ENCODE data around the gene IFNGR2. TPM values are rescaled to one million over a fixed set of nuclear protein-coding genes. Genes with fewer than 3 reads are reported as not detected.

IFNGR2 gene
- polyA plus RNA-seq = 89.5 to 102 TPM (median 94.3 TPM) in 3 replicates
- polyA plus RNA-seq (2011; ENCODE audit: low read depth) = 46.2 TPM
- 74.7 and 115 TPM in 2 replicates for polyA plus RNA-seq (2011; cell fraction: cytosol; rRNA removed)
- polyA plus RNA-seq (2011; cell fraction: nucleus; rRNA removed) = 47.4 and 54.2 TPM in 2 replicates
- 53.2 and 71.8 TPM in 2 replicates for polyA plus RNA-seq (2012; ENCODE audit: low replicate concordance)
- 73.7 to 112 TPM (median 83.4 TPM) in 3 replicates for polyA minus RNA-seq
- 72.5 TPM for polyA minus RNA-seq (2011; cell fraction: cytosol; rRNA and poly(A)+ RNA removed)
- polyA minus RNA-seq (2011; cell fraction: nucleus; rRNA and poly(A)+ RNA removed) = 18.8 and 33.4 TPM in 2 replicates

- peak within 1 kb of the TSS; percentile 11 for H2AFZ ChIP-seq (ENCODE audit: control insufficient read depth, low read length)
- H3K4me2 ChIP-seq (ENCODE audit: control insufficient read depth, extremely low read depth, insufficient read depth, low read depth, low read length) = peak within 1 kb of the TSS; percentile 92
- H4K20me1 ChIP-seq (ENCODE audit: control insufficient read depth, extremely low read depth, insufficient read depth, low read length) = no peaks in the 10 kb centered on the region
- H3K9ac ChIP-seq (ENCODE audit: control insufficient read depth, extremely low read depth, insufficient read depth, low read length) = peak within 1 kb of the TSS; percentile 98
- H3K4me3 ChIP-seq (ENCODE audit: control insufficient read depth in 2 of 3, extremely low read depth in 1 of 3, insufficient read depth in 2 of 3, low read depth in 1 of 3, low read length in 3 of 3) = peak within 1 kb of the TSS; percentile 76 to 86 (median 84)
- H3K4me1 ChIP-seq (ENCODE audit: control insufficient read depth, extremely low read depth, insufficient read depth, low read length) = peaks cover 26% of the 10 kb centered on the region
- no peaks in the 10 kb centered on the region for H3K27me3 ChIP-seq (ENCODE audit: control insufficient read depth, extremely low read depth, insufficient read depth, low read length)
- DNase-seq (ENCODE audit: low read depth, low spot score) (no peak), FAIRE-seq (no peak)
- dilution Hi-C loops (cut with MboI; ENCODE audit: extremely low pct_ligation_motif_present, low sequenced_read_pairs) = no loop called here
- peak within 1 kb of the TSS; percentile 90 for H3K27ac ChIP-seq (ENCODE audit: control insufficient read depth, insufficient read depth, low read length)
- peaks cover 48% of the 10 kb centered on the region for H3K79me2 ChIP-seq (ENCODE audit: control insufficient read depth, insufficient read depth, low read length)
- peaks cover 0 to 8% of the 10 kb centered on the region in 2 experiments for H3K36me3 ChIP-seq (ENCODE audit: control insufficient read depth in 2 of 2, extremely low read depth in 1 of 2, insufficient read depth in 2 of 2, low read length in 2 of 2)
- TF ChIP-seq CTCF (optimal IDR thresholded peaks at IDR 0.05 in 1 of 3, IDR thresholded peaks at IDR 0.05 in 1 of 3, conservative IDR thresholded peaks at IDR 0.05 in 1 of 3; ENCODE audit: extremely low read depth in 1 of 3, insufficient read depth in 2 of 3, low read length in 3 of 3) (no peak), EZH2 (IDR thresholded peaks at IDR 0.05; ENCODE audit: low read length) (no peak)
- H3K9me3 ChIP-seq (ENCODE audit: control insufficient read depth, low read depth, low read length) = no peaks in the 10 kb centered on the region
- peaks cover 2% of the 10 kb centered on the region for H3K9me1 ChIP-seq (ENCODE audit: control insufficient read depth, extremely low read depth, insufficient read depth, low read length)
Observed at GRCh38 chr21:33403128-33403785, at the start of gene IFNGR2. Gene IFNGR2 (plus strand): TSS chr21:33403413. CDS start chr21:33403544, 131 bp downstream.

- Histone ChIP-seq H3K79me2 (ENCODE audit: control insufficient read depth, insufficient read depth, low read length) (no peaks in the 10 kb centered on the region), H2AFZ (ENCODE audit: control insufficient read depth, low read length) (no peak overlapping the region), H3K9me1 (ENCODE audit: control insufficient read depth, extremely low read depth, insufficient read depth, low read length) (no peaks in the 10 kb centered on the region), H3K27ac (ENCODE audit: control insufficient read depth, insufficient read depth, low read length) (no peak overlapping the region), H3K4me2 (ENCODE audit: control insufficient read depth, extremely low read depth, insufficient read depth, low read depth, low read length) (no peak overlapping the region), H3K4me3 (ENCODE audit: control insufficient read depth in 2 of 3, extremely low read depth in 1 of 3, insufficient read depth in 2 of 3, low read depth in 1 of 3, low read length in 3 of 3) (no peak overlapping the region), H4K20me1 (ENCODE audit: control insufficient read depth, extremely low read depth, insufficient read depth, low read length) (no peaks in the 10 kb centered on the region), H3K4me1 (ENCODE audit: control insufficient read depth, extremely low read depth, insufficient read depth, low read length) (no peaks in the 10 kb centered on the region), H3K9ac (ENCODE audit: control insufficient read depth, extremely low read depth, insufficient read depth, low read length) (no peak overlapping the region), H3K36me3 (ENCODE audit: control insufficient read depth in 2 of 2, extremely low read depth in 1 of 2, insufficient read depth in 2 of 2, low read length in 2 of 2) (peaks cover 7 to 11% of the 10 kb centered on the region in 2 experiments), H3K9me3 (ENCODE audit: control insufficient read depth, low read depth, low read length) (no peaks in the 10 kb centered on the region), H3K27me3 (ENCODE audit: control insufficient read depth, extremely low read depth, insufficient read depth, low read length) (no peaks in the 10 kb centered on the region)
- FAIRE-seq (no peak), DNase-seq (ENCODE audit: low read depth, low spot score) (no peak)
- dilution Hi-C loops (cut with MboI; ENCODE audit: extremely low pct_ligation_motif_present, low sequenced_read_pairs) = loop anchor here (10.0 kb wide), 1 partner anchor 59 kb away; no protein-coding TSS in a partner anchor
- TF ChIP-seq EZH2 (IDR thresholded peaks at IDR 0.05; ENCODE audit: low read length) (no peak), CTCF (optimal IDR thresholded peaks at IDR 0.05 in 1 of 3, IDR thresholded peaks at IDR 0.05 in 1 of 3, conservative IDR thresholded peaks at IDR 0.05 in 1 of 3; ENCODE audit: extremely low read depth in 1 of 3, insufficient read depth in 2 of 3, low read length in 3 of 3) (no peak)
Observed at GRCh38 chr21:33355355-33355754, 47.9 kb upstream of the IFNGR2 start.
